Activated CD4-positive, CD25-positive, alpha-beta regulatory T cell treated with anti-CD3 and anti-CD28 coated beads, Interleukin-2, amount 50 U/mL, for 72 hours (primary cell): ENCODE data around the gene TSHZ1.

Source experiments
- DNase-seq: peaks from one replicate; pipeline ENCODE4 v3.0.0; 2021

Gene TSHZ1

GRCh38 chr18:75249672-75250470, 39.3 kb downstream of the TSHZ1 start:
- DNase-seq: no peak

- DNase-seq: no peak
Measured at GRCh38 chr18:75250471-75250821, 39.8 kb downstream of the TSHZ1 start.

GRCh38 chr18:75251466-75251865, 40.9 kb downstream of the TSHZ1 start:
- DNase-seq: no peak

GRCh38 chr18:75252136-75252535, 41.5 kb downstream of the TSHZ1 start:
- DNase-seq: no peak

- no peak for DNase-seq
Measured at GRCh38 chr18:75253043-75253442, 42.4 kb downstream of the TSHZ1 start.

GRCh38 chr18:75253784-75254183, 43.2 kb downstream of the TSHZ1 start:
- DNase-seq: no peak

- no peak for DNase-seq
Measured at GRCh38 chr18:75255094-75255493, 44.5 kb downstream of the TSHZ1 start.

GRCh38 chr18:75256376-75256775, 45.8 kb downstream of the TSHZ1 start:
- DNase-seq: no peak

GRCh38 chr18:75257605-75258004, 47.0 kb downstream of the TSHZ1 start:
- no peak for DNase-seq

- no peak for DNase-seq
Measured at GRCh38 chr18:75261430-75262223, 51.0 kb downstream of the TSHZ1 start.

- DNase-seq: no peak
Measured at GRCh38 chr18:75262511-75262910, 51.9 kb downstream of the TSHZ1 start.

- DNase-seq: no peak
Measured at GRCh38 chr18:75264195-75264594, 53.6 kb downstream of the TSHZ1 start.

- no peak for DNase-seq
Measured at GRCh38 chr18:75264926-75265597, 54.5 kb downstream of the TSHZ1 start.

GRCh38 chr18:75265872-75266271, 55.3 kb downstream of the TSHZ1 start:
- DNase-seq: no peak

- DNase-seq: no peak
Measured at GRCh38 chr18:75267643-75268363, 57.2 kb downstream of the TSHZ1 start.

GRCh38 chr18:75268364-75268646, 57.7 kb downstream of the TSHZ1 start:
- no peak for DNase-seq

- DNase-seq: no peak
Measured at GRCh38 chr18:75269124-75269680, 58.6 kb downstream of the TSHZ1 start.

- DNase-seq: no peak
Measured at GRCh38 chr18:75269696-75270095, 59.1 kb downstream of the TSHZ1 start.

GRCh38 chr18:75271952-75272351, 61.4 kb downstream of the TSHZ1 start:
- no peak for DNase-seq

- no peak for DNase-seq
Measured at GRCh38 chr18:75273817-75274216, 63.2 kb downstream of the TSHZ1 start.

- DNase-seq: no peak
Measured at GRCh38 chr18:75275226-75275625, 64.6 kb downstream of the TSHZ1 start.

GRCh38 chr18:75276818-75277609, 66.4 kb downstream of the TSHZ1 start:
- no peak for DNase-seq
